Posterior vena cava (tissue), 2 donors: Measurements from ENCODE around the gene TRIM15. TPM values are rescaled to one million over a fixed set of nuclear protein-coding genes. Genes with fewer than 3 reads are reported as not detected.

ENCODE experiments used
- DNase-seq: peaks from one replicate; pipeline ENCODE4 v3.0.0-alpha.2; 2020; ENCODE audit warnings: low spot score
- intact Hi-C, 2 donors: fragments of 100-400 bp; cut with DNase I; formaldehyde crosslinking; loops; one replicate each; pipeline versions ENCODE4 v1.14.1 to v1.14.2; 2022 to 2023
- total RNA-seq, 2 donors: library from RNA; stranded (reverse); fragmentation: NEBNext Ultra II Directional; extraction: Animal tissue kit (Norgen Biotek cat#: 25700); gene quantifications; one replicate each; pipeline ENCODE4 v1.2.1, GENCODE V29; 2021
- donor health status: DM: yes; HTN: yes; CAD: no.
- donor health status: DM: yes; HTN: yes; CAD: no.

The TRIM15 gene
- total RNA-seq, 2 donors from 2014 or later: not detected

GRCh38 chr6:30188541-30188940 is 25.2 kb downstream of the TRIM15 start:
- intact Hi-C loops: no loop called here
- no peak for DNase-seq

GRCh38 chr6:30192076-30192475 is 28.7 kb downstream of the TRIM15 start:
- no peak for DNase-seq
- intact Hi-C loops: no loop called here

- intact Hi-C loops: no loop called here
- no peak for DNase-seq
Measured at GRCh38 chr6:30194797-30195690, 31.7 kb downstream of the TRIM15 start.

GRCh38 chr6:30195951-30196350 is 32.6 kb downstream of the TRIM15 start:
- intact Hi-C loops: no loop called here
- DNase-seq: no peak

GRCh38 chr6:30196376-30196775 is 33.0 kb downstream of the TRIM15 start:
- no peak for DNase-seq
- intact Hi-C loops: no loop called here

GRCh38 chr6:30198166-30199084 is 35.1 kb downstream of the TRIM15 start:
- no peak for DNase-seq
- intact Hi-C loops: no loop called here

- DNase-seq: no peak
- intact Hi-C loops: no loop called here
Measured at GRCh38 chr6:30200551-30201281, 37.4 kb downstream of the TRIM15 start.

- intact Hi-C loops: no loop called here
- no peak for DNase-seq
Measured at GRCh38 chr6:30202366-30202765, 39.0 kb downstream of the TRIM15 start.

- DNase-seq: no peak
- intact Hi-C loops: no loop called here
Measured at GRCh38 chr6:30204116-30204515, 40.8 kb downstream of the TRIM15 start.

- intact Hi-C loops: no loop called here
- no peak for DNase-seq
Measured at GRCh38 chr6:30206152-30206551, 42.8 kb downstream of the TRIM15 start.

GRCh38 chr6:30206799-30207618 is 43.7 kb downstream of the TRIM15 start:
- intact Hi-C loops: no loop called here
- DNase-seq: no peak

- intact Hi-C loops: no loop called here
Measured at GRCh38 chr6:30207619-30208295, 44.4 kb downstream of the TRIM15 start.

GRCh38 chr6:30211306-30211705 is 48.0 kb downstream of the TRIM15 start:
- DNase-seq: no peak
- intact Hi-C loops: no loop called here

More at GRCh38 chr6:30207619-30208295, 44.4 kb downstream of the TRIM15 start:
- DNase-seq: no peak

GRCh38 chr6:30211899-30212298 is 48.6 kb downstream of the TRIM15 start:
- no peak for DNase-seq
- intact Hi-C loops: no loop called here

GRCh38 chr6:30212865-30213666 is 49.7 kb downstream of the TRIM15 start, which contains the start of gene TRIM26:
Gene TRIM26, minus strand, starts transcription at chr6:30213406. Its CDS starts 14,303 bp downstream, at chr6:30199103.
- intact Hi-C loops: no loop called here
- DNase-seq: peak; percentile 99

- intact Hi-C loops: no loop called here
- DNase-seq: no peak
Measured at GRCh38 chr6:30213667-30213956, 50.3 kb downstream of the TRIM15 start.

- DNase-seq: peak; percentile 97
- intact Hi-C loops: no loop called here
Measured at GRCh38 chr6:30213957-30214656, 50.8 kb downstream of the TRIM15 start.
